Dedifferentiated amniotic fluid mesenchymal stem cell (primary cell): ENCODE results near the gene ATG10.

Source experiments
- DNase-seq: peaks from one replicate; pipeline ENCODE4 v3.0.0-alpha.2; 2016; ENCODE audit errors: extremely low spot score

Gene ATG10

DNA sequence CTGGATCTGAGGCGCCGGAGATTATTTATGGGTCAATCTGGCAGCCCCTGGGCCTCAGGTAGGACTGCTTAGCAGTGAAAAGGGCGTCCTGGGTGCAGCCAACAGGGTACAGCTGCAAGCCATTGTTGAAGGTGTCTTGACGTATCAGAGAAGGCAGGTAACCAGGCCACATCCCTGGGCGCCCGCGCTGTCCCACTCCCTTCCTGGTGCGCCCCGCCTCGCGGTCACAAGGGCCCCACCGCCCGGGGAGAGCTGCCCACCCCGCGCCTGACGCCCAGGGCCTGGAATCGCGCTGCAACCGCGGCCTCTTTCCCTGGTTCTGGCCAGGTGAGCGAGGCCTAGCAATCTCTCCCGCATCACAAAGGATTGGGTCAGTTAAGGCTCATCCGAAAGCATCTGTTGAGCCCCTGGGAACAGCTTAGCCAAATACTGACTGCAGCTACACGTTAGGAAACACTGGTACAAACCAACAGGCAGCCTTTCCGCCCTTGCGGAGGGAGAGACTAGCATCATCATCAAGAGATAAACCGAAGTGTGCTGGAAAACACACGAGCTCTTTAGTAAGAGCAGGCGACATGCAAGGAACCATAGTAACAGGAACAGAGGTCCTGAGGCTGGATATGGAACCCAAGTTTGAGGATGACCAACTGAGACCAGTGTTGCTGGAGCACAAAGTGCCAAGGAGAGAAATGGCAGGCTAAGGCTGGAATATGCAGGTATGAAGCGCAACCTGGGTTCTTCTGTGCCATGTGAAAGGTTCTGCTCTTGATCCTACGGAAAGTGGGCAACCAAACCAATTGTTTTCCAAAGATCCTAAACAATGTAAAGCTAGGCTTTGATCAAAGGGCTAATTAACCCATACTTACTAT, 302.8 kb downstream of the ATG10 start:
- DNase-seq = no peak

DNA sequence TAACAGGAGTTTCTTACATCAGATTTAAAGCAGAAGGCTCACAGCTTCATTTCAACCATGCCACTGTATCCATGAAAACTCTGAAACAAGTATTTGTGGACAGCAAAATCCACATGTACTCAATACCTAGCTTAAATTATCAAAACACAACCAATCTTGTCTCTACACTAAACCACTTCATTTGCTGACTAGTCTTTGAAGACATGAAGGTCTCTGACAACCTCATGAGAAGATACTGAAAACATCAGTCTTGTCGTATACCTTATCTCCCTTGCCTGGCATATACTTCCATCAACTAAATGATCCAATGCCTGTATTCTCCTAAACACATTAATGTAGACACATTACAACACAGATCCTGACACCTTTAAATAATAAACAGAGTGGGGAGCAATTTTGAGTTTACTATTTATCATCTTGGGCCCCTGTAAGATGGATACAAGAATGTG, 303.4 kb downstream of the ATG10 start:
- no peak for DNase-seq

DNA sequence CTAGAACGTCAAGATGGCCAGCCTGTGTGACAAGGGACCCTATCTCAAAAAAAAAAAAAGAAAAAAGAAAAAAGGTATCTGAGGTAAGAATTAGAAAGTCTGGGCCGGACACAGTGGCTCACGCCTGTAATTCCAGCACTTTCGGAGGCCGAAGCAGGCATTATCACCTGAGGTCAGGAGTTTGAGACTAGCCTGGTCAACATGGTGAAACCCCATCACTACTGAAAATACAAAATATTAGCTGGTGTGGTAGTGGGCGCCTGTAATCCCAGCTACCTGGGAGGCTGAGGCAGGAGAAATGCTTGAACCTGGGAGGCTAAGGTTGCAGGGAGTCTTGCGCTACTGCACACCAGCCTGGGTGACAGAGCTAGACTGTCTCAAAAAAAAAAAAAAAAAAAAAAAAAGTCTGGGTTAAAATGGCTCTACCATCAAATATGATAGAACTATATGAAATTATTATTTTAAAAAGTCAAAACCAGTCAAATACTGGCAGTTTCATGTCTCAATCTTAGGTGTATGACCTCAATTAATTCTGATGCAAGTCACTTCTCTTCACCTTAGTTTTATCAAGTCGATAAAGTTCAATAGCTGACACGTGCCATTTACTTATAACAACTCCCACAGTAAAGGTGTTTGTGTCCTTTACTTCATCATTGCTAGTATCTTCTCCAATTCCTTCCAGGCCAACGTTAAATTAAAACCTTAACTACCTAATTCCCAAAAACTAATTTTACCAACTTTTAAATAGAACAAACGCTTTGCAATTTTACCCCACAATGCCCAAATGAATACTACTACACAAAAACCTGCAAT, 305.2 kb downstream of the ATG10 start:
- no peak for DNase-seq

DNA sequence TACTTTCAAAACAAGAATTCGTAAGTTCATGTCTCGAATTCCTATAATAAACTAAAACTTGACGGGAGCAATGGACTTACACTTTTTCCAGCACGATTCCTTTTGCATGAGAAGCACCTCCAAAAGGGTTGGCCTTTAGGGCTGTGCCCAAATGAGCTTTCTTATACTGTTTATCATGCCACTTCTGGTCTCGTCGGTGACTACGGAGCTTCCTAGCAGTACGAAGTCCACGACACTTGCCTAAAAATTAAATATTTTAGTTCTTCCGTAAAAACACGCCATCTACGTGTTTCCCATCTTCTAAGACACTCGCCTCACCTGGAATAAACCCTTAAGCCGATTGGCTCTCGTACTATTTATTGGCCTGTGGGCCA, 305.8 kb downstream of the ATG10 start:
- no peak for DNase-seq

DNA sequence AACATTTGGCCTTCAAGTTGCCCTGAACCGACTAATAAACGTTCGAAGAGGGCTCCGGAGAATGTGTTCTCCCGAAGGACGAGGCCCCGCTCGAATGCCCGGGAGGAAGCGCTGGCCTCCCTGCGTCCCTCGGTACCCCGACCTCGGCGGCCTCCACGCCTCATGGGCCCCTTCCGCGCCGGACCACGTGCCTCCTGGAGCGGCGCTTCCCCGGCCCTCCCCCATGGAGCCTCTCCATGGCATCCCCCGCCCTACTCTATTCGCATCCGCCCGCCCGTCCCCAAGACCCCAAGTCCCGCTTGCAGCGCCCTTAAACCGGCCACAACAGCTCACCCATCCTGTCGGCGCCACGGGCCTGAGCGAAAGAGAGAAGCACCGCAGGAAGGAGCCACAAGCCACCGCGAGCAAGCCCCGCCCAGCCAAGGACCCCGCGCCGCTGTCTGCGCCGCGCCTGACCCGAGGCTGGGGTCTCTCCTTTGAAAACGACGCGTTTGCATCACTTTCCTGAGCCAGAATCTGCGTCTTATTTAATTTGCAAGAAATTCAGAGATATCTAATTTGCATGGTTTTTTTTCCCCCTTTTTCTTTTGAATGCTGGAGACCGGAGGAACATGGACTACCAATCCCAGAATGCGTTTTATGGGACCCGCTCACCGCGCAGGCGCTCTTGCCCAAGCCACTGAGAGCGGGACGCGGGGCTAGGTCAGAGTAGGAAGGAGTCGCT, 306.3 kb downstream of the ATG10 start, which contains the start of gene RPS23:
RPS23 (minus strand) TSS at position 368 of the 724 bp plus-strand sequence; CDS start at position 337, 31 bp downstream.
- DNase-seq = peak; percentile 94

DNA sequence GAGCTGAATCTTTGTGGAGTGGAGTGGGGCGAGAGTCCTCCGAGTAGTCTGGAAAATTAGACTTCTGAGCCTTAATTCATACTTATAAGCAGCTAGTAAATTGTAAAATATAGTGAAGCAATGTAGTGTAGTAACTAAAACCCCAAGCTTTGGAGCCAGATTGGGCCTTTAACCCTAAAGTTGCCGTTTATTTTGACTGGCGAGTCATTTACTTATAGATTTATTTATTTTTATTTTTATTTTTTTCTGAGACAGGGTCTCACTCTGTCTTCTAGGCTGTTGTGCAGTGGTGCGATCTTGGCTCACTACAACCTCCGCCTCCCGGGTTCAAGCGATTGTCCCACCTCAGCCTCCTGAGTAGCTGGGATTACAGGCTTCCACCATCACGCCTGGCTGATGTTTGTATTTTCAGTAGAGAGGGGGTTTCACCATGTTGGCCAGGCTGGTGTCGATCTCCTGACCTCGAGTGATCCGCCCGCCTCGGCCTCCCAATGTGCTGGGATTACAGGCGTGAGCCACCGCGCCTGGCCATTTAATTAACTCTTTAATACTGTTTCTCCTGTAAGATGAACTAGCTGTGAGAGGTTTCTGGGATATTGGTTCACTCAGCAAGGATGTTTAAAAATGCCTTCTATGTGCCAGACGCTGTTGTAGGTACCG, 307.0 kb downstream of the ATG10 start:
- DNase-seq = no peak

DNA sequence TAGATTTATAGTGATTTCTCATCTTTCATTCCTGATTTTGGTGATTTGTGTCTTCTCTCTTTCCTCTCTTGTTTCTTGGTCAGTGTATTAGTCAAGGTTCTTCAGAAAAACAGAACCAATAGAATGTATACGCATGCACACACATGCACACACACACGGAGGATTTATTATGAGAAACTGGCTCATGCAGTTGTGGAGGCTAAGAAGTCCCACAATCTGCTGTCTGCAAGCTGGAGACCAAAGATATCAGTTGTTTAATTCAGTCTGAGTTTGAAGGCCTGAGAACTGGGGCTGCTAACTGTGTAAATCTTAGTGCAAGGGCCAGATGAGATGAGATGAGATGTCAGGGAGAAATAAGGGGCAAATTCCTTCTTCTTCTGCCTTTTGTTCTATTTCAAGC, 312.1 kb downstream of the ATG10 start:
- no peak for DNase-seq

DNA sequence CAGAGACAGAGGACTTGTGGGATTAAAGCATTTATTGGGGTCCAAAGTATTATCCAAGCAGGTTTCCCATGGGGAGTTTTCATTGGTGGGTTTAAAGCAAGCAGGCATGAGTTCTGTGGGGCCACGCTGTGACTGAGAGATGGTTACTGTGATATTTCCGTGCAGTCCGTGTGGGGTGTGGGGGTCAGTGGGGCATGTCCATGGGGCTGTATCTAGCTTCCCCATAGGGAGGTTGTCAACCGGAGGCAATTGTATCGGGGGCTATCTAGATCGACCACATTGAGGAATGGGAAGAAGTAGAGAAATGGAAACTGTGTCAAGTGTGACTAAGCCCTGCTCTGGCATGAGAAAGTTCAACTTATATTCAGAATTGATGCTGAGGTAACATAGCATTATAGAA, 313.4 kb downstream of the ATG10 start:
- DNase-seq = no peak

DNA sequence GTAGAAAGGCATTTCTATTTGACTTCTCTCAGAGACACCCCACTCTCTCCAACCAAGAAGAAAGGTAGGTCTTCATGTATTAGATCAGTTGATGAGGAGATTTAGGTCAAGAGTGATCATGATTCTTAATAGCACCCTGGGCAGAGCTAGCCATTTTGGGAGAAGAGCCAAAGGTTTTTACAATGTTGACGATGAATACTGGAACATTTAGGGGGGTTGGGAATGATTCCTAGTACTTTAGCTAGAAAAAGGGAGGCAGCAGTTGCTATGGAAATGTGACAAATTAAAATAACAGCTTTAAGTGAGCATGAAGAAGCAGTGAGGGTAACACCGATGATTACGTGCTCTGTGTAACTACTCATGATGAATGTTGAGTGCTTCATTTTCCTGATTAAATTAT, 315.8 kb downstream of the ATG10 start:
- no peak for DNase-seq

DNA sequence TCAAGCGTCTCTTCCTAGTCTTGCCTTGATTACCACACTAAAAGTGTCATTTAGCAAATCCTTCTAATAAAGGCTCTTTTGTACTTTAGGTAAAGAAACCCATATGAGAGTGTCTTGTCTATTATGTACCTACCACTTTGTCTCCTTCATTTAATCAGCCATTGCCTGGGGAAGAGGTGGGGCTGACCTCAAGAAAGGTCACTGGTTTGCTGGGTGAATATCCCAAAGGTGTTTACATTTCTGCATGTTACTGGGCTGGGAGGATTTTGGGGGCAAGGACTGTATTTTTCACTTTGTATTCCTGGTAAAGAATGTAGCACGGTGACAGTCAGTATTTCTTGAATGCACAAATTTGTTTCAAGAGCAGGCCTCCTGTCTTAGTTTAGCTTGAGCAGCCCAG, 318.2 kb downstream of the ATG10 start:
- no peak for DNase-seq

DNA sequence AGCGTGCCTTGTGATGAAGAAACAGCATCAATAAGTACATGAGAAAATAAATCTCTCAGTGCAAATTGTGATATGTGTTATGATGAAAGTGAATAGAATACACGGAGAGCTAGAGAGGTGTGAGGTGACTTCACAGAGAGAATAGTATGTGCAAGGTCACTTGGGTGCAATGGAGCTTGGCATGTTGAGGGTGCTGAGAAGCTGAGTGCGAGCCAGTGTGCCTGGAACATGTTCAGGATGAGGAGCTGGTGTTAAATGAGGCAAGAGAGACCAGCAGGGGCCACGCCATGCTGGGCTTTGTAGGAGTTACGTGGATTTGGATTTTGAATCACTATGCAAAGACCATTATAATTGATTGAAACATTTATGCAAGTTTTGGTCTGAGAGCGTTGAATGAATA, 319.1 kb downstream of the ATG10 start:
- no peak for DNase-seq

DNA sequence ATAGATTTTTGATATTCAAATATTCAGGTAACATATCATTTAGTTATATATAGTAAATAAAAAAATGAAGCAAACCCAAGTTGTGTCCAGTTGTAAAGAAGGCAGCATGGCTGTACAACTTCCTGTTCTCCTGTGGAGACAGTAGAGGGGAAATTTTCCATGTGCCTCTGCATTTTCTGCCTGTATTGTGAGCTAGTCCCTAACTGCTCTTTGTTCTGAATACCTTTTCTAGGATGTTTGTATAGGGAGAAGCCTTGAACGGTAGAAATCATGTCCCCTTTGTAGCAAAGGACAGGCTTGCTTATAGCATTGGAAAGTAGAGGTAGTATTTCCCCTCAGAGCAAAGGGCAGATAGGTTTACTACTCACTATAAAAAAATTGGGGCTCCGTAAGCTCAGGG, 319.6 kb downstream of the ATG10 start:
- no peak for DNase-seq

DNA sequence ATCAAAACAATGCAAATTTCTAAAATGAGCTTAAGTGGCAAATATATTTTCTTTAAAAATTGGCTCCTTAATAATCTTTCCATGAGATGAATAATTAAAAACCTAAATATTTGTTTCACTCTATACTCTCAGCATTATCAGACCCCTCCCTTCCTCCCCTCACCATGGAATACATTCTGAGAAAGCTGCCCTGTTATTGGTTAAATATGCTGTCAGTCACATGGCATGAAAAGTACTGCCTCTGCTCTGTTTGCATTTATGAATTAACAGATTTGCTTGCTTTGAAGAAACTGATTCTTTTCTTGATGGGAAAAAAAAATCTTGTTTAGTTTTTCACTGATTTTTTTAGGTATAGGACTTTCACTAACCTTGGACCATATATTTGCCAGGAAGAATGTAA, 323.3 kb downstream of the ATG10 start:
- DNase-seq = no peak

DNA sequence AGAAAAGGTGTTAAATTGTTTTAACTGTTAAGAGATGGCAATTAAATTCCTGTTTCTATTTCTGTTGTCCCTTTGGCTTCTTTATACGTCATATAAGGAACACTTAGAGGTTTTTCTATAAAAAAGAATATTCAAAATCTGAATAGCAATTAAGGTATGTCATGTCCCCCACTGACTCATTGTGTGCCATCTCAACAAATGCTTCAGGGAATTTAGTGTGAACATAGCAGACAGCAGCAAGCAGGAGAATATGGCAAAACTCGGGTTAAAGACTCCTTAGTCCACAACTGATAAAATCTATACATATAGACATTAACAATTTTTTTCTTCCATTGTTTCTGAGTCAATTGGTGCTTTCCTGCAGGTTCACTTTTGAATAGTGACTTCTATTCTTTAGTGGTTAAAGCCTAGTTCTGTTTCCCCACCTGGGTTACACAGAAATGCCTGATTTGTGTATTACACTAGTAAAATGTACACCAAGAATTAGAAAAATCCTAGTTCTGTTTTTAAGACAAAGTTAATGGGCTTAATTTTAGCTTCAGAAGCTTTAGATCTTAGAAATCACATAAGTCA, 324.2 kb downstream of the ATG10 start:
- no peak for DNase-seq

DNA sequence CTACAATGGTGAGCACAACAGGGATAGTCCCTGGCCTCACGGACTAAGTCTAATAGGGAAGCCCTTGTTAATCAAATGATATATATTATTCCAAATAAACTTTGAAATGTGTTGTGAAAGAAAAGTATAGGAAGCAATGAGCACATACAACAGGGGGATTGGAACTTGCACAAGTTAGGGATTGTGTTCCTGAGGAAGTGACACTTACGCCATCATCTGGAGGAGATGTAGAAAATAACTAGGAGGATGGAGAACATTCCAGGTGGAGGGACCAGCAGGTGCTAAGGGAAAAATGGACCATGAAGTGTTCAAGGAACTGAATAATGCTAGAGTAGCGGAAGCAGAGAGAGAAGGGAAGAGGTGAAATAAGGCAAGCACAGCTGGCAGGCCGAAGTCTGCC, 325.1 kb downstream of the ATG10 start:
- no peak for DNase-seq

DNA sequence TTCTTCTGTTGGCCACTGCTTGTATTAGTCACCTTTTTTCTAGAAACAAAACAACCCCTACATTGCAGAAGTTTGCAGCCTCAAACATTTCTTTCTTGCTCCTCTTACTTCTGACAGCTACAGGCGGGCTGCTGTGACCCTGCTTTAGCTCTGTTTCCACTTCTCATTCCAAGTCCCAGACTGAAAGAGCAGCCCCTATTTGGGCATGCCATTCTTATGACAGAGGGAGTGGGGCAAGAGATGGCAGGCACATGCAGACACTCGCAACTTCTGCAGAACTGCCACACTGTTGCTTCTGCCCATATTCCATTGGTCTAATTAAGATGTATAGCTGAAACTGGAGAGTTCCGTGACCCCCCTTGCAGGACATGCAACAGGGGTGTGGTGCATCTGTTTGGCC, 325.9 kb downstream of the ATG10 start:
- DNase-seq = no peak

DNA sequence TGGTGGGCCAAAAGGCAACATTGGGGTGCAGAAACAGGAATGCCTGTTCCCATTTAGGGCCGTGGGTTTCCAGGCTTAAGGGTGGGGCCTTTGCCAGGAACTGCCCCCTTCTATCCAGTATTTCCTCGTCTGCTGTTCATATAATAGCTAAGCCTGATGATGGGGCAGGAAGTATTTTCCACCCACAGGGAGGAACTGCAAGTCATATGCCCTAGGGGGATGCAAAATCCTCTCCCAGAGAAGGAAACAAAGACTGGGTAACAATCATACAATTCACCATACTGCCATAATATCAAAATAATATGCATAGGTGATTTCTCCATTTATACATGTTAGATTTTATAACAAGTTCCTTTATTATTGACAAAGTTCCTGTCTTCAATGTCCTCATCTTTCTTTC, 326.8 kb downstream of the ATG10 start:
- DNase-seq = no peak

DNA sequence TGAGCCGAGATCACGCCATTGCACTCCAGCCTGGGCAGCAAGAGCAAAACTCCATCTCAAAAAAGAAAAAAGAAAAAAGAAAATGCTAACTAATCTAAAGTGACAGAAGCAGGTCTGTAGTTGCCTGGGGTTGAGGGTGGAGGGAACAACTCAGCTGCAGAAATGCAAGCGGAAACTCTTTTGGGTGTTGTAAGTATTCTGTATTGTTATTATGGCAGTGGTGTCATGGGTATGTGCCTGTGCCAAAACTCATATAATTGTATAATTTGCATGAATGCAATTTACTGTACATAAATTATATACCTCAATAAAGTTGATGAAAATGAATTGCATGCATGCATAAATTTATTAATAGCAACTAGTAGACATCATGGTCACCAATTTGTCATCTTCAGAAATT, 329.4 kb downstream of the ATG10 start:
- no peak for DNase-seq
